OCI-LY1 (cell line): ENCODE results near the gene CFAP74.

Experiments used
- H2AFZ ChIP-seq: fragments of 200-600 bp; sonication (generic), shearing (Covaris generic); 2 replicates; pipeline ENCODE4 v1.6.0; 2014; ENCODE audit warnings: antibody characterized with exemption, mild to moderate bottlenecking, low read length
- H3F3A ChIP-seq: fragments of 200-600 bp; sonication (generic), shearing (Covaris generic); 2 replicates; pipeline ENCODE4 v1.6.0; 2014; ENCODE audit warnings: mild to moderate bottlenecking, antibody characterized with exemption, low read length, moderate library complexity; ENCODE audit not compliant: insufficient read depth
- H3K27ac ChIP-seq: fragments of 200-600 bp; sonication (generic); 2 replicates; pipeline ENCODE4 v1.5.1; 2014; ENCODE audit warnings: low read length, mixed run types, mild to moderate bottlenecking, low read depth; ENCODE audit not compliant: poor library complexity, severe bottlenecking
- H3K27me3 ChIP-seq: fragments of 200-600 bp; sonication (generic); 2 replicates; pipeline ENCODE4 v1.6.0; 2014; ENCODE audit warnings: antibody characterized with exemption, mild to moderate bottlenecking, low read length, moderate library complexity; ENCODE audit not compliant: insufficient read depth
- H3K36me3 ChIP-seq: fragments of 200-600 bp; sonication (generic); 2 replicates; pipeline ENCODE4 v1.6.1; 2014; ENCODE audit warnings: mild to moderate bottlenecking, antibody characterized with exemption, low read length, moderate library complexity, mixed read lengths; ENCODE audit not compliant: insufficient read depth
- H3K4me1 ChIP-seq: fragments of 200-600 bp; sonication (generic); 2 replicates; pipeline ENCODE4 v1.5.1; 2014; ENCODE audit warnings: mild to moderate bottlenecking, low read length, moderate library complexity; ENCODE audit not compliant: insufficient read depth, severe bottlenecking
- H3K4me2 ChIP-seq: fragments of 200-600 bp; sonication (generic), shearing (Covaris generic); 2 replicates; pipeline ENCODE4 v1.6.1; 2014; ENCODE audit warnings: low read length
- H3K4me3 ChIP-seq: fragments of 200-600 bp; sonication (generic); 2 replicates; pipeline ENCODE4 v1.5.1; 2014; ENCODE audit warnings: low read length, low read depth, mild to moderate bottlenecking, mixed read lengths; ENCODE audit not compliant: poor library complexity, severe bottlenecking
- H3K79me2 ChIP-seq: fragments of 200-600 bp; shearing (Covaris generic); 2 replicates; pipeline ENCODE4 v1.6.1; 2016; ENCODE audit warnings: mixed run types, low read length, mixed read lengths; ENCODE audit not compliant: insufficient read depth
- H3K9ac ChIP-seq: fragments of 200-600 bp; sonication (generic), shearing (Covaris generic); 2 replicates; pipeline ENCODE4 v1.6.1; 2014; ENCODE audit warnings: mild to moderate bottlenecking, low read length, mixed read lengths
- H3K9me2 ChIP-seq: fragments of 200-600 bp; sonication (generic), shearing (Covaris generic); 2 replicates; pipeline ENCODE4 v1.6.1; 2014; ENCODE audit warnings: low read depth, mild to moderate bottlenecking, low read length, mixed read lengths
- H3K9me3 ChIP-seq: fragments of 200-600 bp; shearing (Covaris generic); 2 replicates; pipeline ENCODE4 v1.6.1; 2014; ENCODE audit warnings: low read length, mixed read lengths
- H4K20me1 ChIP-seq: fragments of 200-600 bp; sonication (generic), shearing (Covaris generic); 2 replicates; pipeline ENCODE4 v1.6.0; 2016; ENCODE audit warnings: mild to moderate bottlenecking, low read length; ENCODE audit not compliant: insufficient read depth
- EZH2 ChIP-seq: fragments of 200-600 bp; sonication (generic), shearing (Covaris generic); IDR thresholded peaks from 2 replicates; pipeline ENCODE4 v1.8.0; 2017; ENCODE audit warnings: borderline replicate concordance, mixed run types, mild to moderate bottlenecking, antibody characterized with exemption, low read length, moderate library complexity, mixed read lengths
- TF ChIP-seq, protein P1 (sequence below): fragments of 200-600 bp; sonication (generic), shearing (Covaris generic); IDR thresholded peaks from 2 replicates; pipeline ENCODE4 v1.5.1; 2017; ENCODE audit warnings: mild to moderate bottlenecking, antibody characterized with exemption, low read length, moderate library complexity, mixed read lengths

Gene CFAP74

GRCh38 chr1:1921459-1921862, 82.1 kb downstream of the CFAP74 start:
- Histone ChIP-seq H4K20me1 (no peaks in the 10 kb centered on the region), H3K36me3 (no peaks in the 10 kb centered on the region), H3K27me3 (0 out of 2 replicates have a peak, but pooled peaks cover 4% of the 10 kb centered on the region), H3K4me1 (peaks cover 9% of the 10 kb centered on the region), H3K9me3 (no peaks in the 10 kb centered on the region), H3K79me2 (no peaks in the 10 kb centered on the region), H3K9me2 (no peaks in the 10 kb centered on the region), H3K9ac (no peak overlapping the region), H2AFZ (no peak overlapping the region), H3K4me2 (no peak overlapping the region), H3K4me3 (no peak overlapping the region), H3K27ac (no peak overlapping the region), H3F3A (no peaks in the 10 kb centered on the region)
- TF ChIP-seq, protein P1, sequence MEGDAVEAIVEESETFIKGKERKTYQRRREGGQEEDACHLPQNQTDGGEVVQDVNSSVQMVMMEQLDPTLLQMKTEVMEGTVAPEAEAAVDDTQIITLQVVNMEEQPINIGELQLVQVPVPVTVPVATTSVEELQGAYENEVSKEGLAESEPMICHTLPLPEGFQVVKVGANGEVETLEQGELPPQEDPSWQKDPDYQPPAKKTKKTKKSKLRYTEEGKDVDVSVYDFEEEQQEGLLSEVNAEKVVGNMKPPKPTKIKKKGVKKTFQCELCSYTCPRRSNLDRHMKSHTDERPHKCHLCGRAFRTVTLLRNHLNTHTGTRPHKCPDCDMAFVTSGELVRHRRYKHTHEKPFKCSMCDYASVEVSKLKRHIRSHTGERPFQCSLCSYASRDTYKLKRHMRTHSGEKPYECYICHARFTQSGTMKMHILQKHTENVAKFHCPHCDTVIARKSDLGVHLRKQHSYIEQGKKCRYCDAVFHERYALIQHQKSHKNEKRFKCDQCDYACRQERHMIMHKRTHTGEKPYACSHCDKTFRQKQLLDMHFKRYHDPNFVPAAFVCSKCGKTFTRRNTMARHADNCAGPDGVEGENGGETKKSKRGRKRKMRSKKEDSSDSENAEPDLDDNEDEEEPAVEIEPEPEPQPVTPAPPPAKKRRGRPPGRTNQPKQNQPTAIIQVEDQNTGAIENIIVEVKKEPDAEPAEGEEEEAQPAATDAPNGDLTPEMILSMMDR, result no peak
- no peak for TF ChIP-seq EZH2

- H3K36me3 ChIP-seq, result no peaks in the 10 kb centered on the region
- no peaks in the 10 kb centered on the region for H3K9me2 ChIP-seq
- H4K20me1 ChIP-seq, result no peaks in the 10 kb centered on the region
- H3K4me2 ChIP-seq, result no peak overlapping the region
- H3K27ac ChIP-seq, result no peak overlapping the region
- peaks cover 9% of the 10 kb centered on the region for H3K4me1 ChIP-seq
- H3K9me3 ChIP-seq, result no peaks in the 10 kb centered on the region
- H3K9ac ChIP-seq, result no peak overlapping the region
- peaks cover 4% of the 10 kb centered on the region; the same call in 1 of the 2 replicates for H3K27me3 ChIP-seq
- no peaks in the 10 kb centered on the region for H3K79me2 ChIP-seq
- H3F3A ChIP-seq, result no peaks in the 10 kb centered on the region
- no peak for TF ChIP-seq EZH2
- TF ChIP-seq, protein P1, result no peak
- H3K4me3 ChIP-seq, result no peak overlapping the region
- no peak overlapping the region for H2AFZ ChIP-seq
These were observed 82.8 kb downstream of the CFAP74 start for GRCh38 chr1:1920608-1921458.

GRCh38 chr1:1920057-1920607, 83.5 kb downstream of the CFAP74 start:
- Histone ChIP-seq H3K79me2 (no peaks in the 10 kb centered on the region), H3K27me3 (peaks cover 4% of the 10 kb centered on the region; the same call in 1 of the 2 replicates), H3K4me3 (no peak overlapping the region), H3K9me3 (no peaks in the 10 kb centered on the region), H3F3A (no peaks in the 10 kb centered on the region), H3K36me3 (no peaks in the 10 kb centered on the region), H2AFZ (no peak overlapping the region), H3K9ac (no peak overlapping the region), H4K20me1 (no peaks in the 10 kb centered on the region), H3K4me2 (peak overlapping the region; percentile 56), H3K27ac (no peak overlapping the region), H3K9me2 (no peaks in the 10 kb centered on the region), H3K4me1 (peaks cover 9% of the 10 kb centered on the region)
- no peak for TF ChIP-seq EZH2
- TF ChIP-seq, protein P1, result no peak
